ENCODE measurements around the gene PDK4. TPM values are rescaled to one million over a fixed set of nuclear protein-coding genes. Genes with fewer than 3 reads are reported as not detected.

Gene PDK4
- total and polyA plus RNA-seq, 9 of the 15 experiments (the other 6 are each of a cell fraction or from before 2014, with no cell fraction given) = 0.03 to 0.24 (median 0.08) TPM; not detected in 2

DNA sequence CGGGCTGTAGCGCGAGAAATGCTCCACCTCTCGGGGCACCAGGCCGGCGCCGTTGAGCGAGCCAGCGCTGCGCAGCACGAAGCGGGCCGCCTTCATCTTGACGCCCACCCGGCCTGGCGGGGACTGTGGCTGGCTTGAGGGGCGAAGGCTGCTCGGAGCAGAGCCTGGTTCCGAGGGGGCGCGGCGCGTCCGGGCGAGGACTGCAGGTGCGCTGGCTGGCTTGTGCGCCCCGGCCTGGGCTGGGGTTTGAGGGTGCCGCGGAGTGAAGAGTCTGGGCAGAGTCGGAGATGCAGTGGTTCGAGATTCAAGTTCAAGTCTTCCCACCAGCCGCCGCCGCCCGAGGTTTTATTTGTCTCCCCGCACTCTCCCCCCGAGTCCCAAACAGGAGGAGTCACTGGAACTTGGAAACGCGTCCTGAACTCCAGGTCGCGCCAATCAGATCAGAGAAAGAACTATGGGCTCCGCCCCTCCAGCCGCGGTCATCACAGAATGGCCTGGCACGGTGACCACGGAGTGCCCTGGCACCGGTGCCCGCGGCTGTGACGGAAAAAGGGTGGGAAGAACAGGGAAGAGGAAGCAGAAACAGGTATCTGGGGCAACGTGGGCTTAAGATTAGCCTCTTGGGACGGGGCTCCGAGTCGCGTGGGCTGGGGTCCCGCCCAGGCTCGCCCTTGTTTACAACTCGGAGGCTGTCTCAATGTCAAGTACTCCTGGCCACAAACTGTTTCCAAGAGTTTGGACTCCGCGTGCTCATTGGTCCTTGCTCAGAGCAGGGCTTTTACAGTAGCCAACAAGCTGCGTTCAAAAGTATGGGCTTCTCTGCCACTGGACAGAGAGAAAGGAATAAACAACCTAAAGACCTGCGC is at the start of gene PDK4 (continued):
- TF ChIP-seq, protein P1, sequence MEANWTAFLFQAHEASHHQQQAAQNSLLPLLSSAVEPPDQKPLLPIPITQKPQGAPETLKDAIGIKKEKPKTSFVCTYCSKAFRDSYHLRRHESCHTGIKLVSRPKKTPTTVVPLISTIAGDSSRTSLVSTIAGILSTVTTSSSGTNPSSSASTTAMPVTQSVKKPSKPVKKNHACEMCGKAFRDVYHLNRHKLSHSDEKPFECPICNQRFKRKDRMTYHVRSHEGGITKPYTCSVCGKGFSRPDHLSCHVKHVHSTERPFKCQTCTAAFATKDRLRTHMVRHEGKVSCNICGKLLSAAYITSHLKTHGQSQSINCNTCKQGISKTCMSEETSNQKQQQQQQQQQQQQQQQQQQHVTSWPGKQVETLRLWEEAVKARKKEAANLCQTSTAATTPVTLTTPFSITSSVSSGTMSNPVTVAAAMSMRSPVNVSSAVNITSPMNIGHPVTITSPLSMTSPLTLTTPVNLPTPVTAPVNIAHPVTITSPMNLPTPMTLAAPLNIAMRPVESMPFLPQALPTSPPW (CRISPR knock-in tag; IDR thresholded peaks at IDR 0.05) = peak; percentile 44; the same call in 1 of the 2 replicates
- TF ChIP-seq MNT (conservative IDR thresholded peaks at IDR 0.05) (peak in 1 of 2 experiments; percentile 52; a peak in 2 of 4 replicates), HDAC8 (tag; IDR thresholded peaks at IDR 0.05) (no peak), SPI1 (IDR thresholded peaks at IDR 0.05; ENCODE audit: borderline replicate concordance, low read depth, low read length) (no peak), PHF8 (IDR thresholded peaks at IDR 0.05; ENCODE audit: borderline replicate concordance, low read length) (peak; percentile 19; the same call in 1 of the 2 replicates), E2F5 (CRISPR knock-in tag; IDR thresholded peaks at IDR 0.05) (no peak), SRSF3 (IDR thresholded peaks at IDR 0.05; ENCODE audit: insufficient read depth, low read length) (no peak), E2F3 (CRISPR knock-in tag; IDR thresholded peaks at IDR 0.05) (no peak), GABPA (tag; conservative IDR thresholded peaks at IDR 0.05; ENCODE audit: low read depth) (0 out of 2 replicates have a peak, but pooled peaks have one; percentile 3), FOXJ2 (tag; IDR thresholded peaks at IDR 0.05) (0 out of 2 replicates have a peak, but pooled peaks have one; percentile 54), TBL1XR1 (IDR thresholded peaks at IDR 0.05; ENCODE audit: low read length in 2 of 2) (no peak)
- TF ChIP-seq, protein P2, sequence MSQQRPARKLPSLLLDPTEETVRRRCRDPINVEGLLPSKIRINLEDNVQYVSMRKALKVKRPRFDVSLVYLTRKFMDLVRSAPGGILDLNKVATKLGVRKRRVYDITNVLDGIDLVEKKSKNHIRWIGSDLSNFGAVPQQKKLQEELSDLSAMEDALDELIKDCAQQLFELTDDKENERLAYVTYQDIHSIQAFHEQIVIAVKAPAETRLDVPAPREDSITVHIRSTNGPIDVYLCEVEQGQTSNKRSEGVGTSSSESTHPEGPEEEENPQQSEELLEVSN (IDR thresholded peaks at IDR 0.05; ENCODE audit: borderline replicate concordance in 1 of 2, extremely low read depth in 1 of 2, insufficient read depth in 1 of 2, insufficient read length in 1 of 2, low read depth in 1 of 2, low read length in 1 of 2, poor library complexity in 1 of 2, severe bottlenecking in 1 of 2) = peak in 1 of 2 experiments; percentile 4

Data from K562 (cell line).